Activated T-helper 1 cell treated with anti-CD3 and anti-CD28 coated beads, Interleukin-12 subunit alpha, Interleukin-12 subunit beta, Interleukin-2, Interleukin-4 antibody, amounts not matched to agents 30 ng/mL and 10 ng/mL and 1 ng/mL, durations not matched to agents 14 hours and 24 hours and 36 hours (primary cell): ENCODE measurements around the gene PXMP2. TPM values are rescaled to one million over a fixed set of nuclear protein-coding genes. Genes with fewer than 3 reads are reported as not detected.
"Not testable (repeated sequence)": the region's sequence is repeated elsewhere in the genome, so short reads cannot be mapped to it uniquely, and the experiment has no call there.

Source experiments
- DNase-seq: peaks from one replicate; pipeline ENCODE4 v3.0.0; 2021; ENCODE audit warnings: low spot score
- H3K27ac Mint-ChIP-seq: one replicate; pipeline ENCODE4 v1.8.0; 2021; ENCODE audit warnings: mild to moderate bottlenecking, mixed read lengths
- H3K27me3 Mint-ChIP-seq: one replicate; pipeline ENCODE4 v1.8.0; 2022; ENCODE audit warnings: mild to moderate bottlenecking, moderate library complexity, mixed read lengths; ENCODE audit not compliant: insufficient read depth
- H3K36me3 Mint-ChIP-seq: one replicate; pipeline ENCODE4 v1.8.0; 2021; ENCODE audit warnings: low read depth, mixed read lengths
- H3K4me1 Mint-ChIP-seq: one replicate; pipeline ENCODE4 v1.8.0; 2021; ENCODE audit warnings: low read depth, mixed read lengths
- H3K4me3 Mint-ChIP-seq: one replicate; pipeline ENCODE4 v1.8.0; 2021; ENCODE audit warnings: mild to moderate bottlenecking, moderate library complexity, mixed read lengths
- H3K9me3 Mint-ChIP-seq: one replicate; pipeline ENCODE4 v1.8.0; 2021; ENCODE audit warnings: mixed read lengths
- intact Hi-C: fragments of 100-400 bp; cut with micrococcal nuclease; formaldehyde crosslinking; loops from one replicate; pipeline ENCODE4 v1.15.1; 2024
- total RNA-seq: library from RNA; stranded (reverse); gene quantifications from 2 replicates; pipeline ENCODE4 v1.2.3, GENCODE V29; 2022

Gene PXMP2
- total RNA-seq, 1 donor from 2014 or later, result 21.5 TPM

GRCh38 chr12:132740313-132740646, 52.9 kb downstream of the PXMP2 start:
- no peak overlapping the region for H3K4me3 Mint-ChIP-seq
- intact Hi-C loops, result no loop called here
- no peaks in the 10 kb centered on the region for H3K27me3 Mint-ChIP-seq
- peaks cover 7% of the 10 kb centered on the region for H3K4me1 Mint-ChIP-seq
- H3K9me3 Mint-ChIP-seq, result no peaks in the 10 kb centered on the region
- DNase-seq, result no peak
- peaks cover 77% of the 10 kb centered on the region for H3K36me3 Mint-ChIP-seq
- no peak overlapping the region for H3K27ac Mint-ChIP-seq

DNA sequence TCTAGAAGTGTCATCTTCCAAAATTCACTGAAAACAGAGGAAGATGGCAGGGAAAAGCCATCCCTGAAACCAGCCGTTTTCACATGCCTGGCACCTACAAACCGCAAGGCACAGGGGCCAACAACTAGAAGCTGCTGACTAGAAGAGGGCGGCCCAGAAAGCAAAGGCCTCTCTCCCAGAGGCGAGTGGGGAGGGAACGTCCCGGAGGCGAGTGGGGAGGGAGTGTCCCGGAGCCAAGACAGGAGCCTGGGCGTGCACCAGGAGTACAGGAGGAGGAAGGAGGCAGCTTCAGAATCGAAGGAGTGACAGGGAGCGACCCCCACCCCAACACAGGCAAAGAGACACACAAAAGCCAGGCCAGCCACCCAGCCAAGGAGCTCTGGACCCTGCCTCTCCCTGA, 53.3 kb downstream of the PXMP2 start:
- Mint-ChIP-seq H3K27me3 (no peaks in the 10 kb centered on the region), H3K4me3 (no peak overlapping the region), H3K4me1 (peaks cover 7% of the 10 kb centered on the region), H3K9me3 (no peaks in the 10 kb centered on the region), H3K27ac (no peak overlapping the region), H3K36me3 (peaks cover 76% of the 10 kb centered on the region)
- DNase-seq, result no peak
- intact Hi-C loops, result no loop called here

DNA sequence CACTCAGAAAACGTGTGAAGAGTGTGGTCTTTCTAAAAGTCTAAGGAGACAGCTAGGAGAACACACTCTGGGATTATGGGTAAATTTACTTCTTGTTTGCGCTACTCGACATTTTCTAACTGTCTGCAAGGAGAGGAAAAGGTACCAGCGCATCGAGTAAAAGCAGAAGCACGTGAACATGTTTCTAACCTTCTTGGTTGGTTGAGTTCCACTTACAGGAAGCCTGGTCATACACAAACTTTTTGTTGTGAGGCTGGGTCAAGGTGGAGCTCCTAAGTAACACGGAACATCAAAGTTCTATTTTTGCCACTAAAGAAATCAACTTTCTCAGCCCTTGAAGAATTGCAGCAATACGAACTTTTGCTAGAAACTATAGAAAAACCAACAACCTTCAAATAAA, 54.2 kb downstream of the PXMP2 start:
- peaks cover 72% of the 10 kb centered on the region for H3K36me3 Mint-ChIP-seq
- H3K4me3 Mint-ChIP-seq, result no peak overlapping the region
- H3K27me3 Mint-ChIP-seq, result no peaks in the 10 kb centered on the region
- no peak overlapping the region for H3K27ac Mint-ChIP-seq
- H3K4me1 Mint-ChIP-seq, result peaks cover 7% of the 10 kb centered on the region
- DNase-seq, result no peak
- intact Hi-C loops, result loop anchor here (1.0 kb wide), 1 partner anchor 9 kb away; no protein-coding TSS in a partner anchor
- no peaks in the 10 kb centered on the region for H3K9me3 Mint-ChIP-seq

GRCh38 chr12:132743831-132744230, 56.4 kb downstream of the PXMP2 start:
- Mint-ChIP-seq H3K27me3 (no peaks in the 10 kb centered on the region), H3K4me1 (peaks cover 7% of the 10 kb centered on the region), H3K27ac (no peak overlapping the region), H3K9me3 (no peaks in the 10 kb centered on the region), H3K4me3 (no peak overlapping the region), H3K36me3 (peaks cover 76% of the 10 kb centered on the region)
- DNase-seq, result no peak
- intact Hi-C loops, result no loop called here

GRCh38 chr12:132746613-132747012, 59.2 kb downstream of the PXMP2 start:
- intact Hi-C loops, result no loop called here
- no peaks in the 10 kb centered on the region for H3K27me3 Mint-ChIP-seq
- no peak overlapping the region for H3K4me3 Mint-ChIP-seq
- no peaks in the 10 kb centered on the region for H3K9me3 Mint-ChIP-seq
- H3K36me3 Mint-ChIP-seq, result peaks cover 64% of the 10 kb centered on the region
- no peak for DNase-seq
- peaks cover 7% of the 10 kb centered on the region for H3K4me1 Mint-ChIP-seq
- no peak overlapping the region for H3K27ac Mint-ChIP-seq

- peaks cover 6% of the 10 kb centered on the region for H3K4me1 Mint-ChIP-seq
Measured at GRCh38 chr12:132747395-132747794, 60.0 kb downstream of the PXMP2 start.

GRCh38 chr12:132747896-132748295, 60.5 kb downstream of the PXMP2 start:
- no peak overlapping the region for H3K4me3 Mint-ChIP-seq
- H3K4me1 Mint-ChIP-seq, result peaks cover under 1% of the 10 kb centered on the region
- H3K27ac Mint-ChIP-seq, result no peak overlapping the region
- no peak for DNase-seq
- H3K9me3 Mint-ChIP-seq, result no peaks in the 10 kb centered on the region
- H3K36me3 Mint-ChIP-seq, result peaks cover 55% of the 10 kb centered on the region
- intact Hi-C loops, result no loop called here
- H3K27me3 Mint-ChIP-seq, result no peaks in the 10 kb centered on the region

More at GRCh38 chr12:132747395-132747794, 60.0 kb downstream of the PXMP2 start:
- H3K9me3 Mint-ChIP-seq, result no peaks in the 10 kb centered on the region
- DNase-seq, result no peak
- H3K27ac Mint-ChIP-seq, result no peak overlapping the region
- no peaks in the 10 kb centered on the region for H3K27me3 Mint-ChIP-seq
- intact Hi-C loops, result no loop called here
- no peak overlapping the region for H3K4me3 Mint-ChIP-seq
- H3K36me3 Mint-ChIP-seq, result peaks cover 58% of the 10 kb centered on the region

DNA sequence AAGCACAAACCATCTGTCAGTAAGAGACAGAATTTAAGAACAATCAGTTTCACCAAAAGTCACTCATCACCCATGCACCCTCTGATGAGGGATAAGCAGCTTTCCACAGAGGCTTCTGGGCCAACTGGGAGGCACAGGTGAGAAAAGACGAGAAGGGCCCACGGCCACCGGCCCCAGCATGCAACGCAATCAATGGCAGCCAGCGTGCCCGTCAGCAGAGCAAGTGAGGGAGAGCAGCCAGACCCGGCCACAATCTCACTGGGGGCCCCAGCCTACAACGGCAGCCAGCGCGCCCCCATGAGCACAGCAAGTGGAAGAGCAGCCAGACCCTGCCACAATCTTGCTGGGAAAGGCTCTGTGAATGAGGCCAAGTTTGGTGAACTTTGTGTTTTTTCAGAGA, 60.9 kb downstream of the PXMP2 start:
- H3K36me3 Mint-ChIP-seq, result peaks cover 55% of the 10 kb centered on the region
- H3K4me3 Mint-ChIP-seq, result no peak overlapping the region
- H3K27me3 Mint-ChIP-seq, result no peaks in the 10 kb centered on the region
- H3K4me1 Mint-ChIP-seq, result no peaks in the 10 kb centered on the region
- no peaks in the 10 kb centered on the region for H3K9me3 Mint-ChIP-seq
- no peak overlapping the region for H3K27ac Mint-ChIP-seq
- no peak for DNase-seq
- intact Hi-C loops, result no loop called here

DNA sequence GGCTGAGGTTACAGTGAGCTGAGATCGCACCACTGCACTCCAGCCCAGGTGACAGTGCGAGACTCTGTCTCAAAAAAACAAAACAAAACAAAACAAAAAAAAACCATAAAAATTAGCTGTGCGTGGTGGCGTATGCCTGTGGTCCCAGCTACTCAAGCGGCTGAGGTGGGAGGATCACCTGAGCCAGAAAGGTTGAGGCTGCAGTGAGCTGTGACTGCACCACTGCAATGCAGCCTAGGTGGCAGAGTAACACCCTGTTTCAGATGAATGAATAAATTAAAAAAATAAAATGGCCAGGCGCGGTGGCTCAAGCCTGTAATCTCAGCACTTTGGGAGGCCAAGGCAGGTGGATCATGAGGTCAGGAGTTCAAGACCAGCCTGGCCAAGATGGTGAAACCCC, 66.3 kb downstream of the PXMP2 start:
- H3K27ac Mint-ChIP-seq, intact Hi-C loops, H3K4me3 Mint-ChIP-seq, DNase-seq, H3K9me3 Mint-ChIP-seq, H3K27me3 Mint-ChIP-seq, H3K4me1 Mint-ChIP-seq: not testable (repeated sequence)
- H3K36me3 Mint-ChIP-seq, result peaks cover 35% of the 10 kb centered on the region

DNA sequence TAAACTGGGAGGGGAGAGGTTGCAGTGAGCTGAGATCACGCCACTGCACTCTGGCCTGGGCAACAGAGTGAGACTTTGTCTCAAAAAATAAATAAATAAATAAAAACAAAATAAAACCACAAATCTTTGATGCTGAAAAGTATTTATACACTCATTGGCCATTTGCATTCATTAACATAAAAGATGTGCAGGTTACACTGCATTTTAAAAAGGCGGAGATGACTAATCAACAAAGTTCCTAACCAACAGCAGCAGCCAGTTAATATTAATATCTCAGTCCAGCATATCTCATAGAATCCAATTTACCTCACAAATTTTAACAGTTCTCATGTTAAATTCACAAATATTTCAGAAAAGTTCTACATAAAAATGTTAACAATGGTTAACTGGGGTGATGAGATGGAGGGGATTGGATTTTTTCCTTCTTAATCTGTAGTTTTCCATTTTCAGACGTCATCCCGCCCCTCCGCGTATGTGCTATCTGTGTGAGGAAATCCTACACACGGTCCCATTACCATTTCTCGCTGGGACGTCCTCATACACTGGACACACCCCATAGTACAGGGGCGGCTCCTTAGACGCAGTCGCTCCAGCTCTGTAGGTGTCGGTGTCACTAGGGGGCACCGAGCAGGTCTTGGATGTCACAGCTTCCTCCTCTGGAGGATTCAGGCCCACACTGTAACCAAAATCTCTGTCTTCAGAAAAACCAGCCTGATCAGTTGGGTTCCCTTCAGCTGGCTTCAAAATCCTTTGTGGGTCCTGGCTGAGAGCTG, 67.0 kb downstream of the PXMP2 start:
- no peaks in the 10 kb centered on the region for H3K27me3 Mint-ChIP-seq
- no peak overlapping the region for H3K4me3 Mint-ChIP-seq
- H3K36me3 Mint-ChIP-seq, result peaks cover 34% of the 10 kb centered on the region
- no peak for DNase-seq
- no peaks in the 10 kb centered on the region for H3K9me3 Mint-ChIP-seq
- no peak overlapping the region for H3K27ac Mint-ChIP-seq
- intact Hi-C loops, result no loop called here
- H3K4me1 Mint-ChIP-seq, result peaks cover 5% of the 10 kb centered on the region

Other genes with a start within 250 kb of the PXMP2 start
- gene FBRSL1, start 197.4 kb upstream of the PXMP2 start, total RNA-seq, result 75.8 and 80.2 TPM in 2 replicates
- not detected in 2 replicates for gene LRCOL1, start 77.0 kb upstream of the PXMP2 start, total RNA-seq
- gene P2RX2, start 68.8 kb upstream of the PXMP2 start, total RNA-seq, result not detected in 2 replicates
- gene POLE, start 245 bp upstream of the PXMP2 start, total RNA-seq, result 168 and 170 TPM in 2 replicates
- 107 and 111 TPM in 2 replicates for gene PGAM5, start 23.3 kb downstream of the PXMP2 start, total RNA-seq
- gene ANKLE2, start 74.2 kb downstream of the PXMP2 start, total RNA-seq, result 151 and 156 TPM in 2 replicates
- gene GOLGA3, start 141.3 kb downstream of the PXMP2 start, total RNA-seq, result 78.7 and 86.9 TPM in 2 replicates
- 63.7 and 65.6 TPM in 2 replicates for gene CHFR, start 200.0 kb downstream of the PXMP2 start, total RNA-seq